ENCODE measurements around the gene BMP8B.

BMP8B gene

GRCh38 chr1:39829791-39830533, 41.3 kb upstream of the BMP8B start (continued):
- TF ChIP-seq, protein P1, sequence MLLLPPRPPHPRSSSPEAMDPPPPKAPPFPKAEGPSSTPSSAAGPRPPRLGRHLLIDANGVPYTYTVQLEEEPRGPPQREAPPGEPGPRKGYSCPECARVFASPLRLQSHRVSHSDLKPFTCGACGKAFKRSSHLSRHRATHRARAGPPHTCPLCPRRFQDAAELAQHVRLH (tag by site-specific recombination; IDR thresholded peaks at IDR 0.05), result no peak
- TF ChIP-seq ZFP3 (tag by site-specific recombination; IDR thresholded peaks at IDR 0.05; ENCODE audit: low read depth), result no peak
- no peak for TF ChIP-seq ZNF16 (tag by site-specific recombination; IDR thresholded peaks at IDR 0.05; ENCODE audit: low read depth)
- TF ChIP-seq ZNF629 (tag by site-specific recombination; IDR thresholded peaks at IDR 0.05), result peak; percentile 81
- TF ChIP-seq ZBTB20 (tag by site-specific recombination; IDR thresholded peaks at IDR 0.05), result no peak
- TF ChIP-seq TCF7L2 (IDR thresholded peaks at IDR 0.05; ENCODE audit: borderline replicate concordance, low read depth, low read length), result no peak
- no peak for TF ChIP-seq ZSCAN23 (tag by site-specific recombination; IDR thresholded peaks at IDR 0.05)
- no peak for TF ChIP-seq ZNF792 (tag by site-specific recombination; IDR thresholded peaks at IDR 0.05)
- TF ChIP-seq, protein P2, sequence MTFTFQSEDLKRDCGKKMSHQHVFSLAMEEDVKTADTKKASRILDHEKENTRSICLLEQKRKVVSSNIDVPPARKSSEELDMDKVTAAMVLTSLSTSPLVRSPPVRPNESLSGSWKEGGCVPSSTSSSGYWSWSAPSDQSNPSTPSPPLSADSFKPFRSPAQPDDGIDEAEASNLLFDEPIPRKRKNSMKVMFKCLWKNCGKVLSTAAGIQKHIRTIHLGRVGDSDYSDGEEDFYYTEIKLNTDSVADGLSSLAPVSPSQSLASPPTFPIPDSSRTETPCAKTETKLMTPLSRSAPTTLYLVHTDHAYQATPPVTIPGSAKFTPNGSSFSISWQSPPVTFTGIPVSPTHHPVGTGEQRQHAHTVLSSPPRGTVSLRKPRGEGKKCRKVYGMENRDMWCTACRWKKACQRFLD (tag by site-specific recombination; IDR thresholded peaks at IDR 0.05), result no peak
- TF ChIP-seq, protein P3, sequence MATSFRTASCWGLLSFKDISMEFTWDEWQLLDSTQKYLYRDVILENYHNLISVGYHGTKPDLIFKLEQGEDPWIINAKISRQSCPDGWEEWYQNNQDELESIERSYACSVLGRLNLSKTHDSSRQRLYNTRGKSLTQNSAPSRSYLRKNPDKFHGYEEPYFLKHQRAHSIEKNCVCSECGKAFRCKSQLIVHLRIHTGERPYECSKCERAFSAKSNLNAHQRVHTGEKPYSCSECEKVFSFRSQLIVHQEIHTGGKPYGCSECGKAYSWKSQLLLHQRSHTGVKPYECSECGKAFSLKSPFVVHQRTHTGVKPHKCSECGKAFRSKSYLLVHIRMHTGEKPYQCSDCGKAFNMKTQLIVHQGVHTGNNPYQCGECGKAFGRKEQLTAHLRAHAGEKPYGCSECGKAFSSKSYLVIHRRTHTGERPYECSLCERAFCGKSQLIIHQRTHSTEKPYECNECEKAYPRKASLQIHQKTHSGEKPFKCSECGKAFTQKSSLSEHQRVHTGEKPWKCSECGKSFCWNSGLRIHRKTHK (tag by site-specific recombination; IDR thresholded peaks at IDR 0.05), result no peak
- TF ChIP-seq ZNF558 (tag by site-specific recombination; IDR thresholded peaks at IDR 0.05), result peak; percentile 25; the same call in 1 of the 2 replicates
- TF ChIP-seq, protein P4, sequence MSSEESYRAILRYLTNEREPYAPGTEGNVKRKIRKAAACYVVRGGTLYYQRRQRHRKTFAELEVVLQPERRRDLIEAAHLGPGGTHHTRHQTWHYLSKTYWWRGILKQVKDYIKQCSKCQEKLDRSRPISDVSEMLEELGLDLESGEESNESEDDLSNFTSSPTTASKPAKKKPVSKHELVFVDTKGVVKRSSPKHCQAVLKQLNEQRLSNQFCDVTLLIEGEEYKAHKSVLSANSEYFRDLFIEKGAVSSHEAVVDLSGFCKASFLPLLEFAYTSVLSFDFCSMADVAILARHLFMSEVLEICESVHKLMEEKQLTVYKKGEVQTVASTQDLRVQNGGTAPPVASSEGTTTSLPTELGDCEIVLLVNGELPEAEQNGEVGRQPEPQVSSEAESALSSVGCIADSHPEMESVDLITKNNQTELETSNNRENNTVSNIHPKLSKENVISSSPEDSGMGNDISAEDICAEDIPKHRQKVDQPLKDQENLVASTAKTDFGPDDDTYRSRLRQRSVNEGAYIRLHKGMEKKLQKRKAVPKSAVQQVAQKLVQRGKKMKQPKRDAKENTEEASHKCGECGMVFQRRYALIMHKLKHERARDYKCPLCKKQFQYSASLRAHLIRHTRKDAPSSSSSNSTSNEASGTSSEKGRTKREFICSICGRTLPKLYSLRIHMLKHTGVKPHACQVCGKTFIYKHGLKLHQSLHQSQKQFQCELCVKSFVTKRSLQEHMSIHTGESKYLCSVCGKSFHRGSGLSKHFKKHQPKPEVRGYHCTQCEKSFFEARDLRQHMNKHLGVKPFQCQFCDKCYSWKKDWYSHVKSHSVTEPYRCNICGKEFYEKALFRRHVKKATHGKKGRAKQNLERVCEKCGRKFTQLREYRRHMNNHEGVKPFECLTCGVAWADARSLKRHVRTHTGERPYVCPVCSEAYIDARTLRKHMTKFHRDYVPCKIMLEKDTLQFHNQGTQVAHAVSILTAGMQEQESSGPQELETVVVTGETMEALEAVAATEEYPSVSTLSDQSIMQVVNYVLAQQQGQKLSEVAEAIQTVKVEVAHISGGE (tag by site-specific recombination; conservative IDR thresholded peaks at IDR 0.05; ENCODE audit: low read depth), result no peak
- peak; percentile 37 for TF ChIP-seq GLIS1 (tag by site-specific recombination; IDR thresholded peaks at IDR 0.05)
- no peak for TF ChIP-seq ZNF266 (tag by site-specific recombination; IDR thresholded peaks at IDR 0.05; ENCODE audit: low read depth)
- TF ChIP-seq HOXA7 (CRISPR knock-in tag; IDR thresholded peaks at IDR 0.05; ENCODE audit: borderline replicate concordance), result no peak
- TF ChIP-seq, protein P5, sequence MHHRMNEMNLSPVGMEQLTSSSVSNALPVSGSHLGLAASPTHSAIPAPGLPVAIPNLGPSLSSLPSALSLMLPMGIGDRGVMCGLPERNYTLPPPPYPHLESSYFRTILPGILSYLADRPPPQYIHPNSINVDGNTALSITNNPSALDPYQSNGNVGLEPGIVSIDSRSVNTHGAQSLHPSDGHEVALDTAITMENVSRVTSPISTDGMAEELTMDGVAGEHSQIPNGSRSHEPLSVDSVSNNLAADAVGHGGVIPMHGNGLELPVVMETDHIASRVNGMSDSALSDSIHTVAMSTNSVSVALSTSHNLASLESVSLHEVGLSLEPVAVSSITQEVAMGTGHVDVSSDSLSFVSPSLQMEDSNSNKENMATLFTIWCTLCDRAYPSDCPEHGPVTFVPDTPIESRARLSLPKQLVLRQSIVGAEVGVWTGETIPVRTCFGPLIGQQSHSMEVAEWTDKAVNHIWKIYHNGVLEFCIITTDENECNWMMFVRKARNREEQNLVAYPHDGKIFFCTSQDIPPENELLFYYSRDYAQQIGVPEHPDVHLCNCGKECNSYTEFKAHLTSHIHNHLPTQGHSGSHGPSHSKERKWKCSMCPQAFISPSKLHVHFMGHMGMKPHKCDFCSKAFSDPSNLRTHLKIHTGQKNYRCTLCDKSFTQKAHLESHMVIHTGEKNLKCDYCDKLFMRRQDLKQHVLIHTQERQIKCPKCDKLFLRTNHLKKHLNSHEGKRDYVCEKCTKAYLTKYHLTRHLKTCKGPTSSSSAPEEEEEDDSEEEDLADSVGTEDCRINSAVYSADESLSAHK (tag by site-specific recombination; IDR thresholded peaks at IDR 0.05), result no peak
- no peak for TF ChIP-seq IKZF3 (tag by site-specific recombination; IDR thresholded peaks at IDR 0.05)
- TF ChIP-seq SETDB1 (IDR thresholded peaks at IDR 0.05; ENCODE audit: insufficient read length, low read length), result no peak
- TF ChIP-seq, protein P6, sequence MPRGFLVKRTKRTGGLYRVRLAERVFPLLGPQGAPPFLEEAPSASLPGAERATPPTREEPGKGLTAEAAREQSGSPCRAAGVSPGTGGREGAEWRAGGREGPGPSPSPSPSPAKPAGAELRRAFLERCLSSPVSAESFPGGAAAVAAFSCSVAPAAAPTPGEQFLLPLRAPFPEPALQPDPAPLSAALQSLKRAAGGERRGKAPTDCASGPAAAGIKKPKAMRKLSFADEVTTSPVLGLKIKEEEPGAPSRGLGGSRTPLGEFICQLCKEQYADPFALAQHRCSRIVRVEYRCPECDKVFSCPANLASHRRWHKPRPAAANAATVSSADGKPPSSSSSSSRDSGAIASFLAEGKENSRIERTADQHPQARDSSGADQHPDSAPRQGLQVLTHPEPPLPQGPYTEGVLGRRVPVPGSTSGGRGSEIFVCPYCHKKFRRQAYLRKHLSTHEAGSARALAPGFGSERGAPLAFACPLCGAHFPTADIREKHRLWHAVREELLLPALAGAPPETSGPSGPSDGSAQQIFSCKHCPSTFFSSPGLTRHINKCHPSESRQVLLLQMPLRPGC (tag by site-specific recombination; IDR thresholded peaks at IDR 0.05), result no peak
- TF ChIP-seq HOXC10 (CRISPR knock-in tag; IDR thresholded peaks at IDR 0.05), result no peak
- no peak for TF ChIP-seq ZNF76 (tag by site-specific recombination; IDR thresholded peaks at IDR 0.05; ENCODE audit: borderline replicate concordance, low read depth)
- no peak for TF ChIP-seq SCRT2 (tag by site-specific recombination; IDR thresholded peaks at IDR 0.05)
- TF ChIP-seq, protein P7, sequence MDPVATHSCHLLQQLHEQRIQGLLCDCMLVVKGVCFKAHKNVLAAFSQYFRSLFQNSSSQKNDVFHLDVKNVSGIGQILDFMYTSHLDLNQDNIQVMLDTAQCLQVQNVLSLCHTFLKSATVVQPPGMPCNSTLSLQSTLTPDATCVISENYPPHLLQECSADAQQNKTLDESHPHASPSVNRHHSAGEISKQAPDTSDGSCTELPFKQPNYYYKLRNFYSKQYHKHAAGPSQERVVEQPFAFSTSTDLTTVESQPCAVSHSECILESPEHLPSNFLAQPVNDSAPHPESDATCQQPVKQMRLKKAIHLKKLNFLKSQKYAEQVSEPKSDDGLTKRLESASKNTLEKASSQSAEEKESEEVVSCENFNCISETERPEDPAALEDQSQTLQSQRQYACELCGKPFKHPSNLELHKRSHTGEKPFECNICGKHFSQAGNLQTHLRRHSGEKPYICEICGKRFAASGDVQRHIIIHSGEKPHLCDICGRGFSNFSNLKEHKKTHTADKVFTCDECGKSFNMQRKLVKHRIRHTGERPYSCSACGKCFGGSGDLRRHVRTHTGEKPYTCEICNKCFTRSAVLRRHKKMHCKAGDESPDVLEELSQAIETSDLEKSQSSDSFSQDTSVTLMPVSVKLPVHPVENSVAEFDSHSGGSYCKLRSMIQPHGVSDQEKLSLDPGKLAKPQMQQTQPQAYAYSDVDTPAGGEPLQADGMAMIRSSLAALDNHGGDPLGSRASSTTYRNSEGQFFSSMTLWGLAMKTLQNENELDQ (tag by site-specific recombination; IDR thresholded peaks at IDR 0.05; ENCODE audit: low read depth), result no peak
